A549 treated with RU486 at 1 μM for 4 hours (cell line): ENCODE results near the gene MAGEA8. TPM values are rescaled to one million over a fixed set of nuclear protein-coding genes. Genes with fewer than 3 reads are reported as not detected.

ENCODE experiments used
- total RNA-seq: library from RNA; stranded (reverse); fragments of 200-300 nt; extraction: Qiagen RNA extraction; gene quantifications from 5 replicates; pipeline ENCODE4 v1.2.3, GENCODE V29; 2022; ENCODE audit warnings: low read depth

MAGEA8 gene, protein sequence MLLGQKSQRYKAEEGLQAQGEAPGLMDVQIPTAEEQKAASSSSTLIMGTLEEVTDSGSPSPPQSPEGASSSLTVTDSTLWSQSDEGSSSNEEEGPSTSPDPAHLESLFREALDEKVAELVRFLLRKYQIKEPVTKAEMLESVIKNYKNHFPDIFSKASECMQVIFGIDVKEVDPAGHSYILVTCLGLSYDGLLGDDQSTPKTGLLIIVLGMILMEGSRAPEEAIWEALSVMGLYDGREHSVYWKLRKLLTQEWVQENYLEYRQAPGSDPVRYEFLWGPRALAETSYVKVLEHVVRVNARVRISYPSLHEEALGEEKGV
- total RNA-seq: not detected in 5 replicates

DNA sequence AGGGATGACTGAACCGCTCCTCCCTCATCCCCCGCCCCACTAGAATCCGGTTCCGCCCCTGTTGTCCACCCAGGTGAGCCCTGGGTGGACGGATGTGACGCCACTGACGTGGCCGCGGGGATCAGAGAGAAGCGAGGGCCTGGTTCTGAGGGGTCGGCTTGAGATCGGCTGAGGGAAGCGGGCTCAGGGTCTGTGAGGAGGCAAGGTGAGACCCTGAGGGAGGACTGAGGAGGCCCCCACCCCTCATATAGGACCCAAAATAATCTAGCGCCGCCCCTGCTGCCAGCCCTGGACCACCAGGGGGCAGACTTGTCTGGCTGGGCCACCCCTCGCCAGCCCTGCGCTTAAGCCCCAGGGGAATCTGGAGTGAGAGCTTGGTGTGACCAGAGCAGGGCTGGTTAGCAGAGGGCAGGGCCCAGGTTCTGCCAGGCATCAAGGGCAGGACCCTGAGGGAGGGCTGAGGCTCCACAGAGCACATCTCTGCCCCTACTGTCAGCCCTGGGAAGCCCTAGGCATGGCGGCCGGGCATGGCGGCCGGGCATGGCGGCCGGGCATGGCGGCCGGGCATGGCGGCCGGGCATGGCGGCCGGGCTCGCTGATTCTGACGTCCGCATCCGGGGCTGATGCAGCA, at the start of gene MAGEA8:
Gene MAGEA8, plus strand, starts transcription at position 103 of the 631 bp plus-strand sequence. CDS start 3,090 bp downstream, outside the sequence.

DNA sequence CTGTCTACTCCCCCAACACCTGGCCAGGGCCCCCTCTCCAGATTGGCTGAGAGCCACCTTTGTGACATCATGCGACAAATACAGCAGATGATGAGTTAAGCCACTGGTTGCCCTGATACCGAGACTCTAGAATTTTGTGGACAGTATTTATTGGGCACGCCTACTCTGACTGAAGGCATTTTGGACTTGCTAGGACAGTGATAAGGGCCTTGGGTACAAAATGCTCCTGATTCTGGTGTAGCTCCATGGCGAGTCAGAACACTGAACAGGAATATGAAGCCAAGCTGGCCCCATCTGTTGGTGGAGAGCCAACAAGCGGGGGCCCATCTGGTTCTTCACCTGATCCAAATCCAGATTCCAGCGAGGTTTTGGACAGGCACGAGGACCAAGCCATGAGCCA, 48.4 kb downstream of the MAGEA8 start, which contains the start of gene HSFX4:
Gene HSFX4, plus strand, starts transcription at position 174 of the 400 bp plus-strand sequence. Its CDS starts 72 bp downstream, at position 246.

Other genes starting within 250 kb of the MAGEA8 start
- 27.3 to 32.0 TPM (median 29.9 TPM) in 5 replicates for gene TMEM185A, start 249.4 kb upstream of the MAGEA8 start, total RNA-seq
- not detected in 5 replicates for gene MAGEA11, start 169.1 kb upstream of the MAGEA8 start, total RNA-seq
- 0.14 to 0.40 TPM (median 0.34 TPM) in 5 replicates for gene HSFX1, start 107.1 kb upstream of the MAGEA8 start, total RNA-seq
- not detected in 5 replicates for gene MAGEA9, start 99.3 kb upstream of the MAGEA8 start, total RNA-seq
- not detected in 5 replicates for gene HSFX4, start 48.4 kb downstream of the MAGEA8 start, total RNA-seq
- 56.4 to 64.9 TPM (median 59.2 TPM) in 5 replicates for gene EOLA2, start 57.3 kb downstream of the MAGEA8 start, total RNA-seq